HG02884 (cell line): Measurements from ENCODE around the gene SYNRG.

ENCODE experiments used
- ATAC-seq: cut with Tn5 transposase; IDR thresholded peaks from one replicate; pipeline ENCODE4 v1.9.1; 2021; ENCODE audit warnings: mild to moderate bottlenecking, moderate library complexity; ENCODE audit not compliant: unreplicated experiment

The SYNRG gene

DNA sequence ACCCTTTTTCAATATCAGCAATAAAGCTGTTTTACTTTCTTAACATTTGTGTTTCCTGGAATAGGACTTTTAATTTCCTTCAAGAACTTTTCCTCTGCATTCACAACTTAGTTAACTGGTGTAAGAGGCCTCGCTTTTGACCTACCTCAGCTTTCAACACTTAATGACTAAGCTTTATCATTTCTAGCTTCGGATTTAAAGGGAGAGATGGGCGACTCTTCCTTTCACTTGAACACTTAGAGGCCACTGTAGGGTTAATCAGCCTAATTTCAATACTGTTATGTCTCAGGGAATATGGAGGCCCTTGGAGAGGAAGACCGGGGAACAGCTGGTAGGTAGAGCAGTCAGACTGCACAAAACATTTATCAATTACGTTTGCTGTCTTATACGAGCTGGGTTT is 4.7 kb downstream of the SYNRG start:
- no peak for ATAC-seq

DNA sequence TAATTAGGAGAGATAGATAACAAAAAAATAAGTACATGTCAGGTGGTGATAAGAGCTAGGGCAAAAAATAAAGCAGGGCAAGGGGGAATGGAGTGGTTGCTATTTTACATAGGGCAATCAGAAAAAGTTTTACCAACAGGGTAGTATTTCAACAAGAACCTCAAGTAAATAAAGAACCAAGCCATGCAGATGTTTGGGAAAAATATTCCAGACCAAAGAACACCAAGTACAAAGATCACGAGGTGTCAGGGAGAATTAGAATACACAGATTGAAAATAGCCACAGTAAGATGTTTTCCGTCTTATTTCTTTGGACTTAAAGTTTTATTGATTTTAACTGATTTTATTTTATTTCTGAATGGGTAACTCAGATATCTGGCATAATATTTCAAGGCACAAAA is 11.1 kb downstream of the SYNRG start:
- ATAC-seq, result no peak

DNA sequence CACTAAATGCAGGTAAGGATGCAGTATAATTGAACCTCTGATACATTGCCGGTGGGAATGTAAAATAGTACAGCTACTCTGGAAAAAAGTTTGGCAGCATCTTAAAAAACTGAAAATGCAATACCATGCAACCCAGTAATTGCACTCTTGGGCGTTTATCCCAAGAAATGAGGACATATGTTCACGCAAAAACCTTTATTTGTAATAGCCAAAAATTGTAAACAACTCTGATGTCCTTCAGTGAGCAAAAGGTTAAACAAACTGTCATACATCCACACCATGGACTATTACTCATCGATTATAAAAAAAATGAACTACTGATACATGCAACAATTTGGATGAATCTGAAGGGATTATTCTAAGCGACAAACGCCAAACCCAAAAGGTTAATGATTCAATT is 16.9 kb downstream of the SYNRG start:
- no peak for ATAC-seq

DNA sequence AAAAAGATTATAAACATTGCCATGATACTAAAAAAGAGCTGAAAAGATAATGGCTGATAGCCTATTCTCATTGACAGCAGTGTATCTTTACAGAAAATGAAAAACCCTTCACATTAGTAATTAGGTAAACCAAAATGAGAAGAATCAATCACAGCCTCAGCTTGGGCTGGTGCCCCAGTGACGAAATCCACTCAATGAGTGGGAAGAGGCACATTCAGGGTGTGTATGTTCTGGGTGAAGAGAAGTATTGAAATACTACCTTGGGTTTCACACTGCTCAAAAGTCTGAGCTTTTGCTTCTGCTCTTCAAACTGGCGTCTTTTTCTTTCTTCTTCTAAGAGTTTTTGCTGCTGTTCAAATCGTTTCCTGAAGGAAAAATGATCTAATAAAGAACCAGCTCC is 24.2 kb downstream of the SYNRG start:
- ATAC-seq, result no peak

DNA sequence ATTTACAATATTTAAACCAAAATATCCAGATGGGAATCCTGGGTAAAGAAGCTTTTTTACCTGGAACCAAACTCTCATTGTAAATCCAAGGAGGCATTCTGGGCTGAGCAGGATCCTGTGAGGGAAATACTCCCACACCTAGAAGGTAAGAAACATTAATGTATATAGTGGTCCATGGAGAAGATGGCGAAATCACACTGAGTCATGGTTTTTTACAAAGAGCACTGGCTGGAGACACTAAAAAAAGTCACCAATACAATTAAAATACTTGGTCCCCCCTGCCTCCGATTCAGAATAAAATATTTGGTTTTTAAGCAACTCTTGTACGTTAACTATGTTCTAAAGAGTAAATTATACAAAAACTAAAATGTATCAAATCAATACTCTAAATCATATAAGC is 32.9 kb downstream of the SYNRG start:
- ATAC-seq, result no peak

DNA sequence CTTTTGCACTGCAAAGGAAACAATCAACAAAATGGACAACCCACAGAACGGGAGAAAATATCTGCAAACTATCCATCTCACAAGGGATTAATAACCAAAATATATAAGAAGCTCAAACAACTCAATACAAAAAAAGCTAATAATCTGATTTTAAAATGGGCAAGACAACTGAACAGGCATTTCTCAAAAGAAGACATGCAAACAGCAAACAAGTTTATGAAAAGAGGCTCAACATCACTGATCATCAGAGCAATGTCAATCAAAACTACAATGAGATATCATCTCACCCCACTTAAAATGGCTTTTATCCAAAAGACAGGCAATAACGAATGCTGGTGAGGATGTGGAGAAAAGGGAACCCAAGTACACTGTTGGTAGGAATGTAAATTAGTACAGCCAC is 34.8 kb downstream of the SYNRG start:
- ATAC-seq, result no peak

DNA sequence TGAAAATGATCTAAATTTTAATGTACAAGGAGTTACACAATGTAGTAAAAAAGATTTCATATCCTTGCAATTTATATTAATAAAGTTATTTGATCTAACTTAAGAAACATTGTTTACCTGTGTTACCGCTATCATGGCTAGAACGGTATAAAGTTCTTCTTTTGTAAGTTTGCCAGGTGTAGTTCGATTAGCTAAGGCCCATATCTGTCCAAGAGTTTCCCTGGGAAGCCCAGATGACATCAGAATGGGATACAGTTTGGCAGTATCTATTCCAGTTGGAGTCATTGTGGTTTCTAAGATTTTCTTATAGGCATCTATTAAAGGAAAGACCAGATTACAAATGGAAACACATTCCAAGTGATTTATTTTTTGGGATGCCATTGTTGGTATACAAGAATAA is 37.5 kb downstream of the SYNRG start:
- ATAC-seq, result no peak

DNA sequence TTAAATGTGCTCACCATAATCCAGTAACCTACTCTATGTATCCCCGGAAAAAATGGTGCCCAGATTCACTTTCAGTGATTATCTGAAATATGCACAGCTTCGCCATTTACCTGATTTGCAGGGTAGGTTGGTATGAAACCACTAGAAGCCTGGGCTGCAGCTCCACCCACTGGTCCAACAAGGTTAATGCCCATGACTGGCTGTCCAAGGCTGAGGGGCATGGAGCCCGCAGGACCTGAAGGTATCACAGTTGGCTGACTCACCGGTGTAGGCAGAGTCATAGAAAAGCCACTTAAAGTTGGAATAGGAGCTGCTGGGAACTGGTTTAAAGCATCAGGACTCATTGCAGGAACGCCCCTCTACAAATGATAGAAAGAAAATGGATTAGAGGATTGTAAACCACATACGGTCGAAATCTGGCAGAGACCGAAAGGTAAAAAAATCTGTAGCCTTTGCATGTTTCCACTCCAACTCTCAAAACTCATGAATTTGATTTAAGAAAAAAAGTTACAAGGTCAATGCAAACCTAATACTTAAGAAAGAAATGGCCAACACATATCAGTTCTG is 38.6 kb downstream of the SYNRG start:
- no peak for ATAC-seq

DNA sequence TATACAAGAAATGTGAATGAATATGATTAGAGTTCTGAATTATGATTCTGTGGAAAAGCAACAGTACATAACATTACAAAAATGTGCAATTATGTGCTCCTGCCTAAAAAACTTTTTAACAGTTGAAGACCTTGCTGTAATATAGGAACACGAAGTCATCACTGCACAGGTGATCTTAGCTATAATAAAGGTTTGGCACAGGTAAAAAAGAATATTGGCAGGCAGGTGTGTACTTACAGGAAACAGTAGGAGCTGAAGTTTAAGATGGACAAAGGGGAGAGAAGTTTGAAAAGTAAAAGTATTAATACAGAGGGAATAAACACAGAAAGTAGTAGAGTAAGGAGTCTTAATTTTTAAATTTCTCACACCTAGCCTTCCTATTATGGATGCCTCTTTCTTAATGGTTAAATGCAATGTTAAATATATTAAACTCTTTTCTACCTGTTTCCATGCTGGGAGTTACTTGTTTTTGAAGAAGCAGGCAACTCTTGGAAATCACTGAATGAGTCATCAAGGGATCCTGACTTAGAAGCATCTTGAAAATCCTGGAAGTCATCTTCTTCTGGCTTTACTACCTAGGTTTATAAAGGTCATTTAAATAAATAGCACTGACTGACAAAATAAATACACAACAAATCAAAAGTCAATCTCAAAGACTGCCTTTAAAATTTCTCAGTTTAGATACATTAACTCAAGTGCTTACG is 40.7 kb downstream of the SYNRG start:
- no peak for ATAC-seq

DNA sequence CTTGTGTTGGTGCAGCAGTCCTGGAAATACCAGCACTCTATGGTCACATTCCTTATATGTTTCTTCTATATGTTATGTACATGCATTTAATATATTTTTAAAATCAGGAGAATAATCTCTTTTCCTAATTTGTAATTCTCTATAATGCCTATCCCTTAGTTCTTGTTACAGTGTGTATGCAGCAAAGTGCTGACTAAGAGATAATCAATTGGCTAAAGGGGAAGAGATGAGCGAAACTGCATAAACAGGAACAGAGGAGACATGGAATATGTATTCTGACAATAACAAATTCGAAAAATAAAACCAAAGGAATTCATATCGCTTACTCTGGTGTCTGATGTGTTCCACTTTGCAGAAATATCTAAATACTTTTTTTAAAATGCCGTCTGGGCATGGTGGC is 41.7 kb downstream of the SYNRG start:
- ATAC-seq, result no peak

DNA sequence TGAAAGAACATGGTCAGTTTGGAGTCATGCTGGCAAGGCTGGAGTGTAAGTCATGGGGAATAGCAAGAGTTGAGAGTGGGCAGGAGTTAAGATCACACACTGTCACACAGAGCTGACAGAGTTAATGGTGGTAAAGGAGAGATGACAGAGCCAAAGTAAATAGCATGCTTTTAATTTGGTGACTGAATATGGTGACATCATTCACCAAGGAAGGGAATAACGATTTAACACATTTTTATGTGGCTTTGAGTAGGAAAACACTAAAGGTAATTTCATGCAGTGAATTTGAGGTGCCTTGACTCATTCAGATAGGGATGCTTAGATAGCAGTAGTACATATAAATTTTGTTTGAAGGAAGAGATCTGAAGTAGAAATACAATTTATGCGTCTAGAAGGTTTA is 42.1 kb downstream of the SYNRG start:
- ATAC-seq, result no peak

DNA sequence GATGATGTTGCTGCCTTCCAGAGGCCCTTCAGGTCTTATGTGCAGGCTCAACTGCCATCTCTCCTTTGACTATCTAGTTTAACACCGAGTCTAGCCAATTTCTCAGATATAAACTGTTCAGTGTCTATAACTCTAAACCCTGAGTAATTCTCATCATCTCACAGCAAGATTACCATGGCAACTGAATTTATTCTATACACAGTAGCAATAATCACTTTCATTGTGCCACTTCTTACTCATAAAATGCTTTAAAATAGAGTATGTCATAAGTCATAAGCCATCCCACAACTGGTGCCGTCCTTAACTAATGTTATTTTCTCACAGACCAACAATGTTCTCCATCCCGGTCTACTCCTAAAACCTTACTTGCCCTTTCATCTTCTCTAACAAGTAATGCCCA is 45.0 kb downstream of the SYNRG start:
- no peak for ATAC-seq

DNA sequence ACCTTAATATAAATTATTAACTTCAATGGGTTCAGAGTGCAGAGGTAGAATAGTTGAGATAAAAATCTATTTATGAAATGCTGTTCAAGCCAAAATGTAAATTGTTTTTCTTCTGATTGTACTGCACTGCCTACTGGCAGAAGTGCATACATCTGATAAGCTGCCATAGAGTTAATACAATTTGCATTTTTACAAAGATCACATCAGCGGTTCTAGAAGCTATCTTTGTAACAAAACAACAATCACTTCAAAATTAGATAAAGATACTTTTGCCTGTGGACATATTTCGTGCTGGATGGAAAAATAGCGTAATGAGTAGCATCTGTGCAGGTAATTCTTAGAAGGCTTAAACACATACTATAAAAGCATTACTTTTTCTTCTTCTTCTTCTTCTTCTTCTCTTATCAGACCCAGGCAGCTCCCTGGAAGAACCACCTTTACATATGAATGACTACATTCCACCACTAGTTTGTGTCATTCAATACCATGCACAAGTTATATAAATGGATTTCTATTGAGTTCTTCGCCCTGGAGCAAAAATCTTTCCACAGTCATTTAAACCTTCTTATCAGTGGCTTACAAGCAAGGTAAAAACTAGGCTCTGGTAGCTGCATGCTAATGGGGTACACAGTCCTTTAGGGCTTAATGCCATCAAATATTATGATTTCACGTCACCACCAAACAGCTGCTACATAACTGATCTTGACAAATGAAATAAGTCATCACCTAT is 47.0 kb downstream of the SYNRG start:
- no peak for ATAC-seq

DNA sequence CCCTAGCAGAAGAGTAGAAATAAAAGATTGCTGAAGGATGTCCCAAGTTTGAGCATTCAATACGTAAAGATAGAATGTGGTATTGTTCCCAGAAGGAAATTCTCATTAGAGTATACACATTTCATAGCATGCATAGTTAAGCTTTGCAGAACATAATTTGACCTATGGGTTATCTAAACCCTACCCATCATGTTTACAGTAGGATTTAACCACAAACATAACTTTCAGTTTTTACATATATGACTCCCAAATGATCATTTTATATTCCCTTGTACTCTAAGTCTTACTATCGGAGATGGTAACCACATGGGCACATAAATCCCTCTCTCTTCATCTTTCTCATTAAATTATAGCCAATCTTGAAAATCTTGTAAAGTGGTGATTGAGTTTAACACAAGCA is 50.9 kb downstream of the SYNRG start:
- no peak for ATAC-seq

DNA sequence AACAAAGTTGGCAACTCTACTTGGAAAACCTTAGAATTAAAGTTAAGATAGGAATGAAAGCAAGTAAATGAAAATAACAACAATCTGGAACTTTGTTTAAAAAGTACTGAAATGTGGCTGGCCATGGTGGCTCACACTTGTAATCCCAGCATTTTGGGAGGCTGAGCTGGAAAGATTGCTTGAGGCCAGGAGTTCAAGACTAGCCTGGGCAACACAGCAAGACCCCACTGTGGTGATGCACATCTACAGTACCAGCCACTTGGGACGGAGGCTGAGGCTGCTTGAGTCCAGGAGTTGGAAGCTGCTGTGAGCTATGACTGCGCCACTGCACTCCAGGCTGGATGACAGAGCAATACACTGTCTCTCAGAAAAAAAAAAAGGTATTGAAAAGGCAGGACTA is 51.7 kb downstream of the SYNRG start:
- ATAC-seq, result no peak

DNA sequence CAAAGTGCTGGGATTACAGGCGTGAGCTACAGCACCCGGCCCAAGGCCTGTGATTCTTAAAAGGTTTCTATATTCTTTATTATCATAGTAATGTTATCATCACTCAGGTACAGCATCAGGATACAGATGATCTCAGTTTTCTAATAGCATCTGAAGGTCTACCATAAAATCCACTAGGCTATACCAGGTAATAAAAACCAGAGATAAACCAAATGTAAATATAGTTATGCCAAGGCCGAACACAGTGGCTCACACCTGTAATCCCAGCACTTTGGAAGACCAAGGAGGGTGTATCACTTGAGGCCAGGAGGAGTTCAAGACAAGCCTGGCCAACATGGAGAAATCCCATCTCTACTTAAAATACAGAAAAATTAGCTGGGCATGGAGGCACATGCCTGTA is 53.8 kb downstream of the SYNRG start:
- ATAC-seq, result no peak

DNA sequence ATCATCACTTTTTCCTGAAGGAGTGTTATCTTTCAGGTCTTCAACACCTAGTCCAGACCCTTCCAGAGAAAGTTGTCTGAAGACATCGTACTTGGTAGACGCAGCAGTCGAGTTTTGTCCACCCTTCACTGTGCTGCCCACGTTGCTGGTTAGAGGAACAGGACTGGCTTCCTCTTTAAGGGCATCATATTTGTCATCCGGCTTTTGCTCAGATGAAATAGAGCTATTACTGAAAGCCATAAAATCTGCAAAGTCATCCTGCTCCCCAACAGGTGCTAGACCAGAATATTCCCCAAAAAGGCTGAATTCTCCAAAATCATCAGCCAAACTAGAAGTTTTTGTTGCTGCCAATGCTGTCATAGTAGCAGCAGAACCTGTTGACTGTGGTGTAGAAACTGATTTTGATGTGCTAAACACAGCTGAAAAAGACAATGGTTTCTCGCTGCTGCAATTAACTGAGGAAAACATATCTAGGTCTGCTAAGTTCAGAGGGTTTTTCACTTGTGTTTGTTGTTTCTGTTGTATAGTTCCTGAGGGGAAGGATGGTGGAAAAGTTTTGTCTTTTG is 55.7 kb downstream of the SYNRG start:
- ATAC-seq, result no peak

DNA sequence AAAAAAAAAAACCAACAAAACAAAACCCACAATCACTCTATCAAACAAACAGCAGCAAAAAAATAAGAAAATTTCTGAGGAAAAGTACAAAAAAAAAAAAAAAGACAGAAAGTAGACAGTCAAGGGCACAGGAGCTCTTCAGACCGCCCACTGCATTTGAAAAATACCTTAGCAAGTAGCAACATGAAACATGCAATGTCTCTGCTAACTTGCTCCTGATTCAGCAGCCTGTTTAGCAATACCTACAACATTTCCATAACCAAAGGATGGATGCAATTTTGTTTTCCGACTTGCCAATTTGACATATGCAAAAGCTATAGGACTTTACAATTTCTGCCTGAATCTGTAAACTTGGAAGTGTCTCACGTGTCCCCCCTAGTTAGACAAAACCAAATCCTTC is 57.4 kb downstream of the SYNRG start:
- ATAC-seq, result no peak

DNA sequence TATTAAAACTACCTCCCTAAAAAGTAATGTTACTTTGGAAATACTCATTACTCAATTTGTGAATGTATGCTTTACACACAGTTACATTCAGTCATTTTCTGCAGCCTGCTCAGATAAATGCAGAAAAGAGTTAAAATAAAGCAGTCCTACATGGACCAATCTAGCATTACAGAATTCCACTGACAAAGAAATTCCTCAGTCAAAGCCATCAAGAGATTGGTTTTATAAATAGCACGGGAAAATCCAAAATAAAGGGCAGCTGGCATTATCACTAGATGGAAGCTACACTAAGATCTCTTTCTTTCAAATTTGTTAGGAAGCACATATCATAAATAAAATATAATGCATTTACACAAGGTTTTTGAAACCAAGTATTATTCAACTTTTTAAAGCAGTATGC is 61.2 kb downstream of the SYNRG start:
- no peak for ATAC-seq

DNA sequence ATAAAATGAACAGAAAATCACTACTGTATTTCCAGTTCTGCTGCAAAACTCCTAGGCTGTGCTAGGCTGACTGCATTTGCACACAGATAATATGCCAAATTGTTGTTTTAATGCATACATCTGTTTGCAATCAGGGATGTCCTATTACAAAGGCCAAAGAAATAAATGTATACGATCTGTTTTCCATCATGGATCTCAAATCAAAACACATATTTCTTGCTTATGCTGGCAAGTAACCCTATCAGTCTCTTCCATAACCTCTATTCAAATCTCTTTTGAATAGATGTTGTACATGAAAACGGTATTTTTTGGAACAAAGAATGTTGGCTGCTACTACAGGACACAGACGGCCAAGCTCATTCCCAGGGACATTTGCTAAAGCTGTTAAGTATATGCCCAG is 62.9 kb downstream of the SYNRG start:
- no peak for ATAC-seq

DNA sequence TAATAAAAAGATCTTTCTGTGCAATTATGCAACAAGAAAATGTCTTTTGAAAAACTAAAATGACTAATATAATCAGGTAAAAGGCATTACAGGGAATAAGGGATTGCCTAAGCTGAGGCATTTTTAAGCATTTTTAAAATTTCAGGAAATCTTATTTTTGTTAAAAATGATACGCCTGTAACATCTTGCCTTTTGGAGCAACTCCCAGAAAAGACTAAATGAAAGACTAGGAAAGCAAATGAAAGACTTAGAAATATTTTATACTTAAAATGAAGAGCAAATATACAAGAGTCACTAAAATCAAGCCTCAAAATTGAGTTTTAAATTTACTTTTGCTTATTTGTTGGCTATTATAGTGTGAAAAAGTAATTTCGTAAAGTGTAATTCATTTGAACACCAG is 63.7 kb downstream of the SYNRG start:
- ATAC-seq, result no peak

DNA sequence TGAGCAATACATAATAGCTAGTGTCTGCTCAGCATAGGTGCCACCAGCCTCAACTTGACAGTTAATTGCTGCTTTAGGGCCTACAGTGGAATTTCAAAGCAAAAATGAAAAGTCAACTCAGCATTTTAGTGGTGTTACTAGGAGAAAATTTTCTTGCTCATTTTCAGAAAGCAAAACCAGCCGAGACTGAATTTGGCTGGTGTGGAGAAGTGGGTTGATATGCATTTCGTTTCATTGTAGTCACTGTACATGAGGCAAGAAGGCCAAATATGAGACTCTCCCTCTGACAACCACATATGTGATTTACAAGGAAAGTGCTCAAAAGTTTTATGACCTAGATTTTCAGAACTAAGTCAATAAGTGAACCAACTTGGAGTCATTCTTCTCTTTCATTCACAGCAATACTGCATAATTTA is 65.6 kb downstream of the SYNRG start:
- ATAC-seq, result no peak
